Measurements from ENCODE around the gene GNG13. TPM values are rescaled to one million over a fixed set of nuclear protein-coding genes. Genes with fewer than 3 reads are reported as not detected.

The GNG13 gene
- total and polyA plus RNA-seq, 8 donors = not detected

DNA sequence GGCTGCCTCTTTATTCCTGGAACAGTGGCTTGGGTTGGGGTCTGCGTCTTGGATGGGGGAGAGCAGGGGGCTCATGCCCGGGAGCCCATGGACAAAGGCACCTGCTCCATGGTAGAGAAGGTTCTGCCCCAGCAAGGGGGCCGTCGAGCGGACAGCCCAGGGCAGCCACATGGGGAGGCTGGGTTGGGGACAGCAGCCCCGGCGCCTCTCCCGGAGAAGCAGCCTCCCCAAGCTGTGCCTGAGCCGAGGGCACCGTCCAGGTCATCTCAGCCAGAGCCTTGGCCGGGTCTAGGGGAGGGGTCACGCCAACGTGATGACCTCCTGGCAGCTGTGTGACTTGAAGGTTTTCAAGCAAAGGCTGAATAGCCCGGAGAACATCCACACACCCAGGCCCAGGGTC is 32.9 kb upstream of the GNG13 start:
- no peak for TF ChIP-seq CTCF (IDR thresholded peaks at IDR 0.05)
- no peak for TF ChIP-seq EP300 (IDR thresholded peaks at IDR 0.05)
- no peak for TF ChIP-seq POLR2A (IDR thresholded peaks at IDR 0.05)
- no peak for TF ChIP-seq POLR2AphosphoS5 (IDR thresholded peaks at IDR 0.05)
- intact Hi-C loops (cut with DNase I; ENCODE audit: low total_unique reads) = no loop called here

GRCh38 chr16:832652-833336 is 32.3 kb upstream of the GNG13 start:
- WGBS, 5 donors = 74 to 88% (median 82%) methylated on average over 26 to 35 of the region's 35 CpGs
- intact Hi-C loops (cut with DNase I; ENCODE audit: low total_unique reads) = no loop called here
- Histone ChIP-seq H3K36me3 (no peaks in the 10 kb centered on the region), H3K9me3 (peaks cover 16 to 40% (median 30%) of the 10 kb centered on the region in 4 donors), H3K27ac (no peak overlapping the region), H3K4me1 (no peaks in the 10 kb centered on the region), H3K4me3 (no peak overlapping the region), H3K27me3 (peaks cover 0 to 46% (median 9%) of the 10 kb centered on the region in 3 donors)
- no peak for TF ChIP-seq EP300 (IDR thresholded peaks at IDR 0.05)
- no peak for TF ChIP-seq POLR2A (IDR thresholded peaks at IDR 0.05)
- TF ChIP-seq CTCF (IDR thresholded peaks at IDR 0.05) = no peak
- no peak for TF ChIP-seq POLR2AphosphoS5 (IDR thresholded peaks at IDR 0.05)
- no peak for DNase-seq

More for the DNA sequence above, 32.9 kb upstream of the GNG13 start:
- 78 to 97% (median 86%) methylated on average over 7 to 14 of the region's 14 CpGs for WGBS, 5 donors
- H3K27ac ChIP-seq = no peak overlapping the region
- no peaks in the 10 kb centered on the region for H3K36me3 ChIP-seq
- no peak for DNase-seq
- no peak overlapping the region for H3K4me3 ChIP-seq
- peaks cover 16 to 40% (median 33%) of the 10 kb centered on the region in 4 donors for H3K9me3 ChIP-seq
- H3K4me1 ChIP-seq = no peaks in the 10 kb centered on the region
- peaks cover 0 to 41% (median 9%) of the 10 kb centered on the region in 3 donors for H3K27me3 ChIP-seq

- no peak for DNase-seq
- TF ChIP-seq POLR2AphosphoS5 (IDR thresholded peaks at IDR 0.05) (no peak), CTCF (IDR thresholded peaks at IDR 0.05) (no peak), POLR2A (IDR thresholded peaks at IDR 0.05) (no peak), EP300 (IDR thresholded peaks at IDR 0.05) (no peak)
- WGBS, 5 donors = 36 to 53% (median 49%) methylated on average over 16 to 27 of the region's 27 CpGs
- no peaks in the 10 kb centered on the region for H3K4me1 ChIP-seq
- no peak overlapping the region for H3K4me3 ChIP-seq
- H3K36me3 ChIP-seq = no peaks in the 10 kb centered on the region
- peaks cover 0 to 54% (median 9%) of the 10 kb centered on the region in 3 donors for H3K27me3 ChIP-seq
- intact Hi-C loops (cut with DNase I; ENCODE audit: low total_unique reads) = no loop called here
- peaks cover 14 to 32% (median 20%) of the 10 kb centered on the region in 4 donors for H3K9me3 ChIP-seq
- H3K27ac ChIP-seq = no peak overlapping the region
Measured at GRCh38 chr16:831571-832413, 31.3 kb upstream of the GNG13 start.

DNA sequence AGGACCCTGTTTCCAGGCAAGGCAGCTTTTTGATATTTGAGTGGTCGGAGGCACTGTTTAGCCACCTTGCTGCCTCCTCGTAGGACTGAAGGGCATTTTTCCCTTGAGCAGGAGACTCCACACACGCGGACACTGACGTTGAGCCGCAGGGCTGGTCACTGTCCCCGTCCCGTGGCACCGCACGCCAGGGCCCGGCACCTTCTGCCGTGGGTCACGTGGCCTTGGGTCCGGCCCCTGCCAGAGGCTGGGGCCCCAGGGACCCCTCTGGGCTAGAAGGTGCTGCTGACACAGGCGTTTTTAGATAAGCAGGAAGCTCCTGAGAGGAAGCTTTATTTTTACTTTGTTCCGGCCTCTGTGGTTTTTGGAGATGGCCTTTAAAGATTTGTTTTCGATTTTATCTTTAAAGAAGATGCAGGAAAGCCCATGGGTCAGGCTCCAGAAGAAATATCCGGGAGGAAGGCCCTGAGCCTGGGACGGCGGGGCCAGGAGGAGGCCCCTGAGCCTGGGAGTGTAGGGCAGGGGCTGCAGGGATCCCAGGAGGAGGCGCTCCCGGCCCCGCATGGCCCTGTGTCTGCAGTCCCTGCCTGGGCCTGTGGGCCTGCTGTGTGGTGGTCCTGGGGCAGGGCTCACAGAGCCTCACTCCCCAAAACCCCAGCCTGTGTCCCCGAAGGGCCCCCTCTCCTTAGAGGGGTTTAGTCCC is 30.5 kb upstream of the GNG13 start:
- no peak overlapping the region for H3K27ac ChIP-seq
- no peak for TF ChIP-seq EP300 (IDR thresholded peaks at IDR 0.05)
- TF ChIP-seq POLR2A (IDR thresholded peaks at IDR 0.05) = no peak
- TF ChIP-seq POLR2AphosphoS5 (IDR thresholded peaks at IDR 0.05) = no peak
- TF ChIP-seq CTCF (IDR thresholded peaks at IDR 0.05) = no peak
- H3K36me3 ChIP-seq = no peaks in the 10 kb centered on the region
- DNase-seq = no peak
- intact Hi-C loops (cut with DNase I; ENCODE audit: low total_unique reads) = no loop called here
- 45 to 68% (median 64%) methylated on average over 18 to 24 of the region's 24 CpGs for WGBS, 5 donors
- peaks cover 6 to 24% (median 12%) of the 10 kb centered on the region in 4 donors for H3K9me3 ChIP-seq
- H3K27me3 ChIP-seq = peaks cover 0 to 54% (median 9%) of the 10 kb centered on the region in 3 donors
- no peak overlapping the region for H3K4me3 ChIP-seq
- H3K4me1 ChIP-seq = no peaks in the 10 kb centered on the region

Data from stomach (tissue), 9 donors.